BJ (cell line): Measurements from ENCODE around the gene FAM181A. TPM values are rescaled to one million over a fixed set of nuclear protein-coding genes. Genes with fewer than 3 reads are reported as not detected.

Source experiments
- CTCF ChIA-PET: fragments of 350-600 bp; formaldehyde crosslinking; extraction: SDS; loops from one replicate; lab custom pipeline; 2021; ENCODE audit warnings: antibody characterized with exemption, inconsistent platforms; lab: Yijun Ruan, JAX
- POLR2A ChIA-PET: fragments of 300-600 bp; sonication (Branson Sonifier 250); formaldehyde crosslinking; extraction: SDS; loops from one replicate; lab custom pipeline; 2021; ENCODE audit warnings: antibody characterized with exemption; lab: Charles Lee
- DNase-seq: peaks from one replicate; pipeline ENCODE4 v3.0.0-alpha.2; 2011; ENCODE audit warnings: low read depth
- H3K27me3 ChIP-seq: 2 replicates; pipeline ENCODE4 v1.6.0; 2011; ENCODE audit warnings: low read length; ENCODE audit not compliant: control insufficient read depth, insufficient read depth
- H3K36me3 ChIP-seq: 2 replicates; pipeline ENCODE4 v1.5.1; 2011; ENCODE audit warnings: low read length; ENCODE audit not compliant: control insufficient read depth, insufficient read depth
- H3K4me3 ChIP-seq: 2 replicates; pipeline ENCODE4 v1.5.1; 2011; ENCODE audit warnings: low read depth, mild to moderate bottlenecking, control low read depth, low read length
- CTCF ChIP-seq: IDR thresholded peaks from 2 replicates; pipeline ENCODE4 v1.5.1; 2011; ENCODE audit warnings: low read depth, mild to moderate bottlenecking, control low read depth, inconsistent platforms, low read length, moderate library complexity; ENCODE audit not compliant: insufficient read depth
- polyA plus RNA-seq: library from polyadenylated mRNA; depleted of rRNA; stranded (reverse); fragments of >200 nt; gene quantifications from 2 replicates; pipeline ENCODE4 v1.2.3, GENCODE V29; 2011

FAM181A gene
- polyA plus RNA-seq, 1 experiment: not detected

- CTCF ChIA-PET: interaction anchor here (1.3 to 3.6 kb wide), 4 partner anchors 10 to 39 kb away, joined by 3 to 22 read pairs (median 12); no protein-coding TSS in a partner anchor
- Histone ChIP-seq H3K4me3 (no peak overlapping the region), H3K36me3 (no peaks in the 10 kb centered on the region), H3K27me3 (peaks cover 8% of the 10 kb centered on the region)
- POLR2A ChIA-PET: no interaction called here
- DNase-seq: no peak
- TF ChIP-seq CTCF: no peak
These were observed 47.7 kb downstream of the FAM181A start for GRCh38 chr14:93974833-93975232.

GRCh38 chr14:93975791-93976476, 48.8 kb downstream of the FAM181A start:
- POLR2A ChIA-PET: no interaction called here

GRCh38 chr14:93976477-93977057, 49.4 kb downstream of the FAM181A start, which contains the start of gene ASB2:
ASB2 (minus strand) TSS chr14:93976570; CDS start chr14:93964539, 12,031 bp downstream.
- ChIA-PET POLR2A (no interaction called here), CTCF (interaction anchor here (0.7 to 1.3 kb wide), 2 partner anchors 24 to 37 kb away, joined by 4 read pairs; no protein-coding TSS in a partner anchor)
- no peak within 1 kb of the TSS for H3K4me3 ChIP-seq
- no peaks in the 10 kb centered on the region for H3K36me3 ChIP-seq
- H3K27me3 ChIP-seq: peaks cover 8% of the 10 kb centered on the region
- no peak for DNase-seq
- no peak for TF ChIP-seq CTCF

More at GRCh38 chr14:93975791-93976476, 48.8 kb downstream of the FAM181A start:
- CTCF ChIA-PET: interaction anchor here (1.3 to 3.6 kb wide), 3 partner anchors 9 to 36 kb away, joined by 3 to 20 read pairs (median 4); no protein-coding TSS in a partner anchor
- DNase-seq: no peak
- TF ChIP-seq CTCF: no peak
- peaks cover 8% of the 10 kb centered on the region for H3K27me3 ChIP-seq
- H3K36me3 ChIP-seq: no peaks in the 10 kb centered on the region
- no peak overlapping the region for H3K4me3 ChIP-seq

- H3K27me3 ChIP-seq: peaks cover 8% of the 10 kb centered on the region
- no peak overlapping the region for H3K4me3 ChIP-seq
- ChIA-PET POLR2A (no interaction called here), CTCF (interaction anchor here (0.7 to 1.3 kb wide), 2 partner anchors 24 to 37 kb away, joined by 4 read pairs; no protein-coding TSS in a partner anchor)
- no peaks in the 10 kb centered on the region for H3K36me3 ChIP-seq
- no peak for DNase-seq
- no peak for TF ChIP-seq CTCF
These were observed 50.0 kb downstream of the FAM181A start for GRCh38 chr14:93977171-93977570.
